Left ventricle myocardium inferior (tissue), 1 donor: ENCODE data around the gene RNF113A. TPM values are rescaled to one million over a fixed set of nuclear protein-coding genes. Genes with fewer than 3 reads are reported as not detected.
"Not testable (repeated sequence)": the region's sequence is repeated elsewhere in the genome, so short reads cannot be mapped to it uniquely, and the experiment has no call there.

ENCODE experiments used
- DNase-seq: peaks from one replicate; pipeline ENCODE4 v3.0.0-alpha.2; 2020
- H3K27ac ChIP-seq: fragments of 200-600 bp; replicated peaks from 2 replicates; pipeline ENCODE4 v1.8.0; 2021
- H3K27me3 ChIP-seq: fragments of 200-600 bp; 2 replicates; pipeline ENCODE4 v1.8.0; 2021; ENCODE audit warnings: low read depth
- H3K36me3 ChIP-seq: fragments of 200-600 bp; 2 replicates; pipeline ENCODE4 v1.8.0; 2021
- H3K4me1 ChIP-seq: fragments of 200-600 bp; 2 replicates; pipeline ENCODE4 v1.8.0; 2021
- H3K4me3 ChIP-seq: fragments of 200-600 bp; 2 replicates; pipeline ENCODE4 v1.8.0; 2021; ENCODE audit warnings: mild to moderate bottlenecking, moderate library complexity
- H3K9me3 ChIP-seq: fragments of 200-600 bp; replicated peaks from 2 replicates; pipeline ENCODE4 v1.8.0; 2021
- intact Hi-C: fragments of 100-400 bp; cut with micrococcal nuclease; formaldehyde crosslinking; loops from one replicate; pipeline ENCODE4 v1.11.0; 2022
- total RNA-seq: library from RNA; stranded (reverse); fragmentation: NEBNext Ultra II Directional; extraction: Animal tissue kit (Norgen Biotek cat#: 25700); gene quantifications from one replicate; pipeline ENCODE4 v1.2.1, GENCODE V29; 2021
- TF ChIP-seq, protein P1 (sequence below): fragments of 200-600 bp; IDR thresholded peaks from 2 replicates; pipeline ENCODE4 v1.8.0; 2021; ENCODE audit warnings: antibody characterized with exemption, mild to moderate bottlenecking, borderline replicate concordance
- donor health status: DM: no; HTN: yes; CAD: no; lungs with severe emphysema.

RNF113A gene
- total RNA-seq, 1 donor from 2014 or later: 9.3 TPM

DNA sequence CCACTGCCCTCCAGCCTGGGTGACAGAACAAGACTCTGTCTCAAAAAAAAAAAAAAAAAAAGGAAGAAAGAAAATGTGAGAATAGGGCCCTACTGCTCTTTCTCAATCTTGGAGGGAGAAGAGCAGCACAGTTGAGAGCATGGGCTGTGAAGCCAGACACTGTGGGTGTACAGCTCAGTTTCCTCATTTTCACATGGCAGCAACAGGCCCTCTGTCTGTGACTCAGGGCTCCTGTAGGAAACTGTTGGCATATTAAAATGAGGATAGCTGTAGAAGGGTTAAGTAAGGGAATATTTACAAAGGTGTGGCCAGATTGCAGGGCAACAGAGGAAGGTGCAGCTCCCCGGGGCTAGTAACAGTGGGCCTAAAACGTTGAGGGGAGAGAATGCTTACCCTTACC, 27.6 kb upstream of the RNF113A start:
- intact Hi-C loops: no loop called here
- Histone ChIP-seq H3K27me3 (no peaks in the 10 kb centered on the region), H3K27ac (no peak overlapping the region), H3K4me3 (no peak overlapping the region), H3K36me3 (no peaks in the 10 kb centered on the region), H3K9me3 (no peaks in the 10 kb centered on the region), H3K4me1 (no peaks in the 10 kb centered on the region)
- DNase-seq: no peak
- TF ChIP-seq, protein P1, sequence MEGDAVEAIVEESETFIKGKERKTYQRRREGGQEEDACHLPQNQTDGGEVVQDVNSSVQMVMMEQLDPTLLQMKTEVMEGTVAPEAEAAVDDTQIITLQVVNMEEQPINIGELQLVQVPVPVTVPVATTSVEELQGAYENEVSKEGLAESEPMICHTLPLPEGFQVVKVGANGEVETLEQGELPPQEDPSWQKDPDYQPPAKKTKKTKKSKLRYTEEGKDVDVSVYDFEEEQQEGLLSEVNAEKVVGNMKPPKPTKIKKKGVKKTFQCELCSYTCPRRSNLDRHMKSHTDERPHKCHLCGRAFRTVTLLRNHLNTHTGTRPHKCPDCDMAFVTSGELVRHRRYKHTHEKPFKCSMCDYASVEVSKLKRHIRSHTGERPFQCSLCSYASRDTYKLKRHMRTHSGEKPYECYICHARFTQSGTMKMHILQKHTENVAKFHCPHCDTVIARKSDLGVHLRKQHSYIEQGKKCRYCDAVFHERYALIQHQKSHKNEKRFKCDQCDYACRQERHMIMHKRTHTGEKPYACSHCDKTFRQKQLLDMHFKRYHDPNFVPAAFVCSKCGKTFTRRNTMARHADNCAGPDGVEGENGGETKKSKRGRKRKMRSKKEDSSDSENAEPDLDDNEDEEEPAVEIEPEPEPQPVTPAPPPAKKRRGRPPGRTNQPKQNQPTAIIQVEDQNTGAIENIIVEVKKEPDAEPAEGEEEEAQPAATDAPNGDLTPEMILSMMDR: no peak

DNA sequence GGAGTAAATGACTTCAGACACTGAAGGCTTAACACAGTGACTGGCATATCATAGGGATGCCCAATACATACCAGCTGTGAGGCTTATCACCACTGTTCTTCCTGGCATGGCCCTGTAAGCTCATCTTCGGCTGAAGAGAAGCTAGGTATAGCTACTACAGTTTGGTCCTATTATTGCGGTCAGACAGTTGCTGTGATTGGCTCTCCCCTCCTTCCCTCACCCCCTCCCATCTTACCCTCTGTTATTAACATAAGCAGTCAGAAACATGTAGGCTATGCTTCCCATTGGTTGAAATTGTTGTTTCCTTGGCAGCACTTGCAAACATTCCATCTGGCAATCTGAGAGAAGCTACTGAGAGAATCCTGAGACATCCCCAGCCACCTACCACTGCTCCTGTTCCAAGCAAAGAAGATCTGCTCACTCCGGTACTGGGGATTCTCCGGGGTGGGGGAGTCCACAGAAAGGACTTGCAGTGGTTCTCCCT, 24.4 kb upstream of the RNF113A start, which contains the start of gene AKAP14:
TSS of gene AKAP14 (plus strand) at position 51 of the 484 bp plus-strand sequence. CDS start 7,331 bp downstream, outside the sequence.
- intact Hi-C loops: no loop called here
- Histone ChIP-seq H3K36me3 (no peaks in the 10 kb centered on the region), H3K4me3 (no peak within 1 kb of the TSS), H3K9me3 (no peaks in the 10 kb centered on the region), H3K4me1 (no peaks in the 10 kb centered on the region), H3K27ac (no peak within 1 kb of the TSS), H3K27me3 (no peaks in the 10 kb centered on the region)
- DNase-seq: no peak
- TF ChIP-seq, protein P1: no peak

DNA sequence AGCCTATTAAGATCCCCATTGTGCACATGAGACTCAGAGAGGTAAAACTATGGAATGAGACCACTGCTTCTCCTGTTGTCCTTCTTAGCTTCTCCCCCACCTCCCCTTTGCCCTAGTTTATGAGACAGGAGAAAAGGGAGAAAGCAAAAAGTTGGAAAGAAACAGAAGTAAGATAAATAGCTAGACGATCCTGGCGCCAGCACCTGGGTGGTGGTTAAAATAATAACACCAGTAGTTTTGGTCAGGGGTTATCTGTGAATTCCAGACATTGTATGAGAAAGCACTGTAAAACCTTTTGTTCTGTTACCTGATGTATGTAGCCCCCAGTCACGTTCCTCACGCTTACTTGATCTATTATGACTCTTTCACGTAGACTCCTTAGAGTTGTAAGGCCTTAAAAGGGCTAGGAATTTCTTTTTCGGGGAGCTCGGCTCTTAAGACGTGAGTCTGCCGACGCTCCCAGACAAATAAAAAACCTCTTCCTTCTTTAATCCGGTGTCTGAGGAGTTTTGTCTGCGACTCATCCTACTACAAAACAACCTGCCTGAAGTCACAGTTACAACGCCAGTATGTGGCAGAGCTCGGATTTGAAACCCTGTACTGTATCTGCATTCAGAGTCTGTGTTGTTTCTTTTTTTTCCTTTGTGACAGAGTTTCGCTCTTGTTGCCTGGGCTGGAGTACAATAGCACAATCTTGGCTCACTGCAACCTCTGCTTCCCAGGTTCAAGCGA, 20.6 kb upstream of the RNF113A start:
- H3K4me1 ChIP-seq, H3K36me3 ChIP-seq, intact Hi-C loops, H3K27me3 ChIP-seq, H3K27ac ChIP-seq, H3K4me3 ChIP-seq, H3K9me3 ChIP-seq, DNase-seq: not testable (repeated sequence)

DNA sequence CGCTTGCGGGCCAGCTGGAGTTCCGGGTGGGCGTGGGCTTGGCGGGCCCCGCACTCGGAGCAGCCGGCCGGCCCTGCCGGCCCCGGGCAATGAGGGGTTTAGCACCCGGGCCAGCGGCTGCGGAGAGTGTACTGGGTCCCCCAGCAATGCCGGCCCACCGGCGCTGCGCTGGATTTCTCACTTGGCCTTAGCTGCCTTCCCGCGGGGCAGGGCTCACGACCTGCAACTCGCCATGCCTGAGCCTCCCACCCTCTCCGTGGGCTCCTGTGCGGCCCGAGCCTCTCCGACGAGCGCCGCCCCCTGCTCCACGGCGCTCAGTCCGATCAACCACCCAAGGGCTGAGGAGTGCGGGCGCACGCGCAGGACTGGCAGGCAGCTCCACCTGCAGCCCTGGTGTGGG, 19.1 kb upstream of the RNF113A start:
- H3K4me1 ChIP-seq, H3K27ac ChIP-seq, H3K36me3 ChIP-seq, H3K27me3 ChIP-seq, H3K4me3 ChIP-seq, H3K9me3 ChIP-seq, DNase-seq, intact Hi-C loops: not testable (repeated sequence)

DNA sequence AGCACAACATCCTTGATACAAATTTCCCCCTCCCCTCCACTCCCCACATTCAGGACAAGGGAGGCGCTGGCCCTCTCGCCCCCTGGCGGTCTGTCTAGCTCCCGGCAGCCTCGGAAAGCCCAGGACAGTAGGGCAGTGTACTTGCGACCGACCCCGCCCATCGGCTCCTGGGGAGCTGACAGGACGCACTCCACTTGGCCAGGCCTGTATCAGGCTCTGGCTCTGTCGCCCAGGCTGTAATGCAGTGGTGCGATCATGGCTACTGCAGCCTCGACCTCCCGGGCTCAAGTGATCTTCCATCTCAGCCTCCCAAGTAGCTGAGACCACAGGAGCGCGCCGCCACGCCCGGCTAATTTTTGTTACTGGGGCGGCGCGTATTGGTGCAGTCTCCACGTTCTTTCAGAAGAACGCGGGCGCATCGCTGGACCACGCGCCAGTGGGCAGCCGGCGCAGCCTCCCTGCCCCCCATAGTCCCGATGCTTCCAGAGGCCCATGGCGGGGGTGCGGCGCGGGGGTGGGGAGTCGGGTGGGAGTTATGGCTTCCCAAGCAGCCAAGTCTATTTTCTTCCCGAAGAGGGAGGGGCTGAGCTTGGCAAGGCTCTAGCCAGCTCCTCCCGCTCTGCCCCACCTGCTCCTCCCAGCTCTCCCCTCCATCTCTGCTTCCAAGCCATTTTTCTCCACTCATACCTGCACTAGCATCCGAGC, 16.3 kb upstream of the RNF113A start:
- H3K27me3 ChIP-seq: no peaks in the 10 kb centered on the region
- H3K27ac ChIP-seq: no peak overlapping the region
- H3K9me3 ChIP-seq: no peaks in the 10 kb centered on the region
- intact Hi-C loops: no loop called here
- peak; percentile 62 for DNase-seq
- H3K36me3 ChIP-seq: no peaks in the 10 kb centered on the region
- H3K4me1 ChIP-seq: peaks cover 2% of the 10 kb centered on the region
- TF ChIP-seq, protein P1: peak; percentile 59
- H3K4me3 ChIP-seq: peak overlapping the region; percentile 56

DNA sequence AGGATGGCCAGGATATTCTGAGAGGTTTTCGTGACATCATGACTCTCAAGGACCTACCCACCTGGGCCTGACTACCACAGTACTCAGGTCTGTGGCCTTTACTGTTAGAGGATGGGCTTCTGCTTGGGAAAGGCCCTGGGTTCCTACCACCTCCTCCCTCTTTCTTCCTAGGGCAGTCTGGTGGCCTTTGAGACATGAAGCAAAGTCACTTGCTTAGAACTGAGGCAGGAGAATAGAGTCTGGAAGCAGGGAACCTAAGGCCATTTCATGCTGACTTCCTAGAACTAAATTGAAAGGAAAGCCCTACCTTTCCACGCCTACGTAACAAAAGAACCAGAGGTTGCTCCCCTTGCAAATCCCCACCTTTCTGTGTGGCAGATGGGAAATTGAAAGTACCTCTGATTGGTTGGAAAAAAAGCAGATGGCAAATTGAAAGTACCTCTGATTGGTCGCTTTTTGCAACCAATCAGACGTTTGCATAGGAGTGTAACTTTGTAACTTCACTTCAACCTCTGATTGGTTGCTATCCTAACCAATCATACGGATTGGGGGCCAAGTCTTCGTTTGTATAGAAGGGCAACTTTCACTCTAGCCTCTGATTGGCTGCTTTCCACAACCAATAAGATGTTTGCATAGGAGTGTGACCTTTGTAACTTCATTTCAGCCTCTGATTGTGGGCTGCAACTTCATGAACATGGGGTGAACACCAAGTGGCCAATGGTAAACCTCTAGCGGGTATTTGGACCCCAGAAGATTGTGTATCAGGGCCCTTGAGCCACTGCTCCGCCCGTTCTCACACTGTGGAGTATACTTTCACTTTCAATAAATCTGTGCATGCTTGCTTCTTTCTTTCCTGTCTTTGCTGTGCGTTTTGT, 14.3 kb upstream of the RNF113A start:
- Histone ChIP-seq H3K27ac (no peak overlapping the region), H3K4me3 (no peak overlapping the region), H3K27me3 (no peaks in the 10 kb centered on the region), H3K9me3 (no peaks in the 10 kb centered on the region), H3K36me3 (no peaks in the 10 kb centered on the region), H3K4me1 (peaks cover 2% of the 10 kb centered on the region)
- TF ChIP-seq, protein P1: no peak
- intact Hi-C loops: no loop called here
- no peak for DNase-seq
